IMR-90 (cell line): ENCODE data around the gene GANC. TPM values are rescaled to one million over a fixed set of nuclear protein-coding genes. Genes with fewer than 3 reads are reported as not detected.

Source experiments
- ATAC-seq: fragments of 200-7000 bp; cut with Tn5 transposase; 2 replicates; pipeline ENCODE4 v1.9.1; 2020; ENCODE audit warnings: low read depth, mild to moderate bottlenecking, moderate library complexity
- BruUV-seq: library from RNA; stranded (reverse); fragments of 400-500 nt; replicated peaks from 2 replicates; lab custom pipeline; 2021; lab: Mats Ljungman, UMichigan
- CTCF ChIA-PET: fragments of 300-600 bp; formaldehyde crosslinking; extraction: SDS; loops from one replicate; lab custom pipeline; 2021; ENCODE audit warnings: antibody characterized with exemption; lab: Yijun Ruan, JAX
- POLR2A ChIA-PET: fragments of 300-600 bp; sonication (Branson Sonifier 250); formaldehyde crosslinking; loops from one replicate; lab custom pipeline; 2022; ENCODE audit warnings: antibody characterized with exemption; ENCODE audit not compliant: unreplicated experiment; lab: Charles Lee
- DNase-seq: peaks from one replicate; pipeline ENCODE4 v3.0.0; 2013
- H2AFZ ChIP-seq: replicated peaks from 2 replicates; pipeline ENCODE3; 2013; ENCODE audit warnings: low read length, mild to moderate bottlenecking; ENCODE audit not compliant: poor library complexity
- H2AK5ac ChIP-seq: 2 replicates; pipeline ENCODE4 v1.6.1; 2013; ENCODE audit warnings: low read depth, low read length, inconsistent platforms
- H2AK9ac ChIP-seq: replicated peaks from 2 replicates; pipeline ENCODE3; 2013; ENCODE audit warnings: mild to moderate bottlenecking, low read depth, low read length, moderate library complexity; ENCODE audit not compliant: poor library complexity
- H2BK120ac ChIP-seq: 2 replicates; pipeline ENCODE4 v1.6.1; 2013; ENCODE audit warnings: low read depth, low read length, inconsistent platforms
- H2BK15ac ChIP-seq: 3 replicates; pipeline ENCODE4 v1.6.1; 2013; ENCODE audit warnings: low read depth, low read length, inconsistent platforms
- H2BK20ac ChIP-seq: 2 replicates; pipeline ENCODE4 v1.6.1; 2013; ENCODE audit warnings: low read depth, mild to moderate bottlenecking, inconsistent platforms, low read length, moderate library complexity
- H2BK5ac ChIP-seq: 2 replicates; pipeline ENCODE4 v1.6.1; 2013; ENCODE audit warnings: mild to moderate bottlenecking, low read depth, low read length, inconsistent platforms; ENCODE audit not compliant: poor library complexity, severe bottlenecking
- H3K14ac ChIP-seq: replicated peaks from 2 replicates; pipeline ENCODE4 v1.6.1; 2013; ENCODE audit warnings: low read depth, low read length, inconsistent platforms
- H3K18ac ChIP-seq: 2 replicates; pipeline ENCODE4 v1.6.1; 2013; ENCODE audit warnings: low read depth, low read length, control low read depth
- H3K23ac ChIP-seq: 2 replicates; pipeline ENCODE4 v1.6.1; 2013; ENCODE audit warnings: low read depth, low read length, inconsistent platforms
- H3K27ac ChIP-seq: 2 replicates; pipeline ENCODE4 v1.5.1; 2013; ENCODE audit warnings: mild to moderate bottlenecking, control low read depth, low read length; ENCODE audit not compliant: insufficient read depth
- H3K27me3 ChIP-seq: 2 replicates; pipeline ENCODE4 v1.6.1; 2013; ENCODE audit warnings: low read length; ENCODE audit not compliant: control insufficient read depth, insufficient read depth
- H3K36me3 ChIP-seq: 2 replicates; pipeline ENCODE4 v1.6.1; 2013; ENCODE audit warnings: low read length, mixed read lengths; ENCODE audit not compliant: control insufficient read depth, insufficient read depth
- H3K4ac ChIP-seq: 2 replicates; pipeline ENCODE4 v1.6.1; 2013; ENCODE audit warnings: low read depth, low read length, inconsistent platforms
- H3K4me1 ChIP-seq: 2 replicates; pipeline ENCODE4 v1.6.1; 2013; ENCODE audit warnings: low read length, mixed read lengths; ENCODE audit not compliant: control insufficient read depth, insufficient read depth
- H3K4me2 ChIP-seq: 2 replicates; pipeline ENCODE4 v1.6.1; 2013; ENCODE audit warnings: low read depth, mild to moderate bottlenecking, control low read depth, low read length, moderate library complexity
- H3K4me3 ChIP-seq: 2 replicates; pipeline ENCODE4 v1.5.1; 2013; ENCODE audit warnings: low read depth, mild to moderate bottlenecking, control low read depth, low read length, moderate library complexity; ENCODE audit not compliant: insufficient read depth
- H3K56ac ChIP-seq: 2 replicates; pipeline ENCODE4 v1.6.1; 2013; ENCODE audit warnings: low read length, inconsistent platforms; ENCODE audit not compliant: insufficient read depth; ENCODE audit errors: extremely low read depth
- H3K79me1 ChIP-seq, 2 experiments: 2 replicates each; pipeline ENCODE4 v1.6.1; 2013; ENCODE audit warnings: low read length in 2 of 2, inconsistent platforms in 1 of 2, low read depth in 1 of 2
- H3K9ac ChIP-seq: 2 replicates; pipeline ENCODE4 v1.6.1; 2013; ENCODE audit warnings: low read depth, low read length, control low read depth
- H3K9me1 ChIP-seq: 2 replicates; pipeline ENCODE4 v1.6.1; 2013; ENCODE audit warnings: low read length, inconsistent platforms; ENCODE audit not compliant: insufficient read depth
- H3K9me3 ChIP-seq: 2 replicates; pipeline ENCODE4 v1.6.1; 2013; ENCODE audit warnings: low read length; ENCODE audit not compliant: control insufficient read depth, insufficient read depth
- H4K20me1 ChIP-seq: 2 replicates; pipeline ENCODE4 v1.6.1; 2013; ENCODE audit warnings: low read length, inconsistent platforms; ENCODE audit not compliant: insufficient read depth
- H4K5ac ChIP-seq: 2 replicates; pipeline ENCODE4 v1.6.1; 2013; ENCODE audit warnings: mild to moderate bottlenecking, low read depth, low read length, control low read depth
- H4K8ac ChIP-seq, 2 experiments: 2 replicates each; pipeline ENCODE4 v1.6.1; 2013; ENCODE audit warnings: low read depth in 2 of 2, low read length in 2 of 2, control low read depth in 1 of 2, inconsistent platforms in 1 of 2
- H4K91ac ChIP-seq: 2 replicates; pipeline ENCODE4 v1.6.1; 2013; ENCODE audit warnings: low read depth, low read length, inconsistent platforms; ENCODE audit not compliant: insufficient read depth
- BHLHE40 ChIP-seq: fragments of 150-350 bp; IDR thresholded peaks from 2 replicates; pipeline ENCODE4 v1.6.1; 2016; ENCODE audit warnings: mild to moderate bottlenecking, low read depth, low read length
- CEBPB ChIP-seq: IDR thresholded peaks from 2 replicates; pipeline ENCODE4 v1.6.1; 2012; ENCODE audit warnings: low read depth, low read length, improper control_type of control experiment
- ELK1 ChIP-seq: fragments of 150-350 bp; IDR thresholded peaks from 2 replicates; pipeline ENCODE4 v1.6.1; 2016; ENCODE audit warnings: low read depth, mild to moderate bottlenecking, low read length, moderate library complexity, borderline replicate concordance
- FOS ChIP-seq: fragments of 150-350 bp; IDR thresholded peaks from 2 replicates; pipeline ENCODE4 v1.6.1; 2016; ENCODE audit warnings: low read depth, low read length
- MAFK ChIP-seq: IDR thresholded peaks from 2 replicates; pipeline ENCODE4 v1.6.1; 2012; ENCODE audit warnings: low read depth, low read length, improper control_type of control experiment
- MAZ ChIP-seq: IDR thresholded peaks from 2 replicates; pipeline ENCODE4 v1.6.1; 2012; ENCODE audit warnings: low read depth, mild to moderate bottlenecking, low read length, improper control_type of control experiment, moderate library complexity, borderline replicate concordance
- MXI1 ChIP-seq: IDR thresholded peaks from 2 replicates; pipeline ENCODE4 v1.6.1; 2012; ENCODE audit warnings: low read depth, mild to moderate bottlenecking, low read length, moderate library complexity, borderline replicate concordance
- NFE2L2 ChIP-seq: fragments of 150-350 bp; IDR thresholded peaks from 2 replicates; pipeline ENCODE4 v1.6.1; 2016; ENCODE audit warnings: low read depth, mild to moderate bottlenecking, low read length
- RAD21 ChIP-seq: IDR thresholded peaks from 2 replicates; pipeline ENCODE4 v1.6.1; 2012; ENCODE audit warnings: low read length, improper control_type of control experiment
- RFX5 ChIP-seq: IDR thresholded peaks from 2 replicates; pipeline ENCODE4 v1.8.0; 2012; ENCODE audit warnings: low read depth, mild to moderate bottlenecking, low read length, moderate library complexity
- SMC3 ChIP-seq: fragments of 150-350 bp; IDR thresholded peaks from 2 replicates; pipeline ENCODE4 v1.6.1; 2016; ENCODE audit warnings: low read depth, mild to moderate bottlenecking, antibody characterized with exemption, low read length, moderate library complexity
- WGBS, 2 experiments: methylation state at CpG; one replicate each; pipeline versions ENCODE4 v1.1.5 to v1.1.7; 2013; ENCODE audit warnings: missing lambda C conversion rate in 2 of 2; ENCODE audit not compliant: insufficient read length in 1 of 2; ENCODE audit errors: extremely low coverage in 2 of 2; 5-methylcytosine and 5-hydroxymethylcytosine counted together
- dilution Hi-C: fragments of 300-500 bp; cut with HindIII; formaldehyde crosslinking; loops from one replicate; pipeline ENCODE4 v1.14.3; 2018; ENCODE audit warnings: low sequenced_read_pairs; ENCODE audit not compliant: unreplicated experiment
- in situ Hi-C: fragments of 300-500 bp; cut with MboI; formaldehyde crosslinking; loops from 3 replicates; pipeline ENCODE4 v1.14.3; 2019; ENCODE audit warnings: low sequenced_read_pairs, inconsistent platforms, mixed read lengths
- intact Hi-C: fragments of 100-400 bp; cut with micrococcal nuclease; formaldehyde crosslinking; loops from 2 replicates; pipeline ENCODE4 v1.10.0; 2022
- polyA plus RNA-seq, 3 experiments: library from polyadenylated mRNA; depleted of rRNA; stranded (reverse); fragments of >200 nt; gene quantifications; 2 replicates each; pipeline ENCODE4 v1.2.3, GENCODE V29; 2012; ENCODE audit warnings: low replicate concordance in 1 of 3
- total RNA-seq: library from RNA; depleted of rRNA; stranded (reverse); fragments of >200 nt; gene quantifications from 2 replicates; pipeline ENCODE4 v1.2.3, GENCODE V29; 2012
- TF ChIP-seq, protein P1 (sequence below): conservative IDR thresholded peaks from 2 replicates; pipeline ENCODE4 v1.5.1; 2012; ENCODE audit warnings: mild to moderate bottlenecking, low read depth, low read length, improper control_type of control experiment
- TF ChIP-seq, protein P2 (sequence below): fragments of 150-350 bp; IDR thresholded peaks from 2 replicates; pipeline ENCODE4 v1.6.1; 2017; ENCODE audit warnings: mild to moderate bottlenecking, antibody characterized with exemption, low read length, low read depth

The GANC gene
- total and polyA plus RNA-seq, 2 of the 4 experiments (the other 2 are of a cell fraction) = 7.1 to 19.2 TPM

GRCh38 chr15:42353061-42353460 lies 80.1 kb downstream of the GANC start:
- 83% methylated on average over 3 of the region's 6 CpGs; no CpG with 5 or more reads in 1 of the 2 experiments for WGBS, 2 experiments
- dilution Hi-C loops = no loop called here

More at GRCh38 chr15:42353061-42353460, 80.1 kb downstream of the GANC start:
- Histone ChIP-seq H3K14ac (no peak overlapping the region), H3K9me3 (no peaks in the 10 kb centered on the region), H3K79me1 (no peaks in the 10 kb centered on the region), H3K36me3 (peaks cover 4% of the 10 kb centered on the region; the same call in 1 of the 2 replicates), H4K20me1 (no peaks in the 10 kb centered on the region), H3K18ac (no peak overlapping the region), H3K4ac (no peak overlapping the region), H3K23ac (no peak overlapping the region; the same call in 1 of the 2 replicates), H2AK9ac (no peak overlapping the region), H4K91ac (no peak overlapping the region), H4K8ac (no peak overlapping the region), H2AFZ (no peak overlapping the region), H2AK5ac (no peak overlapping the region), H3K56ac (no peak overlapping the region), H2BK5ac (no peak overlapping the region), H3K9ac (no peak overlapping the region), H4K5ac (no peak overlapping the region), H3K4me3 (no peak overlapping the region), H3K4me1 (peaks cover 6% of the 10 kb centered on the region), H2BK20ac (no peak overlapping the region), H2BK15ac (no peak overlapping the region), H2BK120ac (no peak overlapping the region), H3K9me1 (peaks cover 7% of the 10 kb centered on the region; the same call in 1 of the 2 replicates), H3K27me3 (no peaks in the 10 kb centered on the region), H3K4me2 (no peak overlapping the region), H3K27ac (no peak overlapping the region)
- CTCF ChIA-PET = no interaction called here
- ATAC-seq = no peak
- intact Hi-C loops = no loop called here
- POLR2A ChIA-PET = no interaction called here
- TF ChIP-seq BHLHE40 (no peak), FOS (no peak), ELK1 (no peak), MXI1 (no peak), MAZ (no peak), MAFK (no peak), SMC3 (no peak), RAD21 (no peak), NFE2L2 (no peak), CEBPB (no peak), RFX5 (no peak)
- TF ChIP-seq, protein P1, sequence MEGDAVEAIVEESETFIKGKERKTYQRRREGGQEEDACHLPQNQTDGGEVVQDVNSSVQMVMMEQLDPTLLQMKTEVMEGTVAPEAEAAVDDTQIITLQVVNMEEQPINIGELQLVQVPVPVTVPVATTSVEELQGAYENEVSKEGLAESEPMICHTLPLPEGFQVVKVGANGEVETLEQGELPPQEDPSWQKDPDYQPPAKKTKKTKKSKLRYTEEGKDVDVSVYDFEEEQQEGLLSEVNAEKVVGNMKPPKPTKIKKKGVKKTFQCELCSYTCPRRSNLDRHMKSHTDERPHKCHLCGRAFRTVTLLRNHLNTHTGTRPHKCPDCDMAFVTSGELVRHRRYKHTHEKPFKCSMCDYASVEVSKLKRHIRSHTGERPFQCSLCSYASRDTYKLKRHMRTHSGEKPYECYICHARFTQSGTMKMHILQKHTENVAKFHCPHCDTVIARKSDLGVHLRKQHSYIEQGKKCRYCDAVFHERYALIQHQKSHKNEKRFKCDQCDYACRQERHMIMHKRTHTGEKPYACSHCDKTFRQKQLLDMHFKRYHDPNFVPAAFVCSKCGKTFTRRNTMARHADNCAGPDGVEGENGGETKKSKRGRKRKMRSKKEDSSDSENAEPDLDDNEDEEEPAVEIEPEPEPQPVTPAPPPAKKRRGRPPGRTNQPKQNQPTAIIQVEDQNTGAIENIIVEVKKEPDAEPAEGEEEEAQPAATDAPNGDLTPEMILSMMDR = no peak
- TF ChIP-seq, protein P2, sequence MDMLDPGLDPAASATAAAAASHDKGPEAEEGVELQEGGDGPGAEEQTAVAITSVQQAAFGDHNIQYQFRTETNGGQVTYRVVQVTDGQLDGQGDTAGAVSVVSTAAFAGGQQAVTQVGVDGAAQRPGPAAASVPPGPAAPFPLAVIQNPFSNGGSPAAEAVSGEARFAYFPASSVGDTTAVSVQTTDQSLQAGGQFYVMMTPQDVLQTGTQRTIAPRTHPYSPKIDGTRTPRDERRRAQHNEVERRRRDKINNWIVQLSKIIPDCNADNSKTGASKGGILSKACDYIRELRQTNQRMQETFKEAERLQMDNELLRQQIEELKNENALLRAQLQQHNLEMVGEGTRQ = no peak
- in situ Hi-C loops = no loop called here
- BruUV-seq = no TSS peak
- DNase-seq = no peak
